GM19468 (cell line): Measurements from ENCODE around the gene PDXP.

Experiments used
- ATAC-seq: cut with Tn5 transposase; IDR thresholded peaks from one replicate; pipeline ENCODE4 v1.9.1; 2021; ENCODE audit warnings: mild to moderate bottlenecking, moderate library complexity, moderate number of reproducible peaks; ENCODE audit not compliant: unreplicated experiment; ENCODE audit errors: extremely low read depth

The PDXP gene

GRCh38 chr22:37672206-37672919 lies 13.8 kb downstream of the PDXP start:
- ATAC-seq = no peak

DNA sequence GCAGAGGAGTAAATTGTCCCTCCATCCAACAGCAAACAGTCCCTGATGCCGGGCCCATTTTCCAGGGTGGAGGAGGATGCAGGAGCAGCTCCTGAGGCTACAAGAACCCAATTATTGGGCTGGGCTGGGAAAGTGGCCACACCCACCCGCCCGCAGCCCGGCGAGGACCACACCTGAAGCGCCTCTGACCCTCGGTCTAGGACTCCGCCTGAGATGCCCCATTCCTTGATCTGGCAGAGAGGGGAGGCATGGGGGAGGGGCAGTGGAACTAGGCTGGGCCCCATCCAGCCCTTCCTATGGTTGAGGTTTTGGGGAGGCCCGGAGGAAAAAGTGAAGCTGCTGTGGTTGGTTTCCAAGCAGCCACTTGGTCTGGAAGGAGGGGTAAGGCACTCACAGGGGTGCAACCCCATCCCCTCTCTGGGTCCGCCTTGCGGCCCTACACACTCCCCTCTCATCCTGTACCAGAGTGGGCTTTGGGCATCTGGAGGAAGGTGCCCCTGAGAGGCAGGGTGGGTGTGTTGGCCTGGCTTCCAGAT lies 14.5 kb downstream of the PDXP start:
- no peak for ATAC-seq

- no peak for ATAC-seq
Observed at GRCh38 chr22:37674248-37674647, 15.7 kb downstream of the PDXP start.

DNA sequence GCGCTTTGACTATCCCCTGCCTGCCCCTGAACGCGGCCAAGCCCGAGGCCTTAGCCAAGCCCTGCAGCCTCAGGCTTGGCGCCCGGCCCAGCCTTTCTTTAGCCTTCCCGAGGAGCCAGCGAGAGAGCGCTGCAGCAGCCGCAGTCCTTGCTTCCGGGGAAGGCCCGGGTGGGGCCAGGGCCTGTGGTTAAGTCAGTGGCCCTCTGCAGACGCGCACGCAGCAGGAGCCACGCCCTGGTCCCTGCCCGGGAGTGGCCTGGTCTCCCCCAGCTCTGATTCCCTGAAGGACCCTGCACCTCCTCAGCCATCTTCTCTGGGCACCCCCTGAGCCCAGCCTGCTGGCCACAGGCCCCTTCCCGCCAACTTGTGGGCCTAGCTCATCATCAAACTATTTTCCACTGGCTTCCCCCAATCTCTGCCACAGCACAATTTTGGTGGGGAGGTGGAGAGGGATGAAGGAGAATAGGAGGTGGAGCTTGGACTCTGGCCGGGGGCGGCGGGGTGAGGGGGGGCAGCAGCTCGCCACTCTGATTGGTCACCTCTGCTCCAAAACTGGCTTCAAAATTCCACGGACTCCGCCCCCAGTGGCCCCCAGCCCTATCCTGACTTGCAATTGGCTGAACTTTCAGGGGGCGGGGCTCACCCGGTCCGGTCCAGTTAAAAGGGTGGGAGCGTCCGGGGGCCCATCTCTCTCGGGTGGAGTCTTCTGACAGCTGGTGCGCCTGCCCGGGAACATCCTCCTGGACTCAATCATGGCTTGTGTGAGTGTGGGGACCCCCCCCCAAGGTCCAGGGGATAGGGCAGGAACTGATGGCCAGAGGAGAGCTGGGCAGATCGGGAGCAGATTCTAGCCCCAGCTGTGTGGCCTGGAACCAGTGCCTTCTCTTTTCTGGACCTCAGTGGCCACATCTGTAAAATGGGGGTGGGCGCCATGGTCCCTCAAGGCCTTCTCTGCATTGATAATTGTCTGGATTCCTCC lies 16.7 kb downstream of the PDXP start, which contains the start of gene LGALS1:
Gene LGALS1, plus strand, starts transcription at position 686 of the 979 bp plus-strand sequence. Its CDS starts 67 bp downstream, at position 753.
- ATAC-seq = no peak

GRCh38 chr22:37675930-37676735 lies 17.6 kb downstream of the PDXP start:
- ATAC-seq = no peak

DNA sequence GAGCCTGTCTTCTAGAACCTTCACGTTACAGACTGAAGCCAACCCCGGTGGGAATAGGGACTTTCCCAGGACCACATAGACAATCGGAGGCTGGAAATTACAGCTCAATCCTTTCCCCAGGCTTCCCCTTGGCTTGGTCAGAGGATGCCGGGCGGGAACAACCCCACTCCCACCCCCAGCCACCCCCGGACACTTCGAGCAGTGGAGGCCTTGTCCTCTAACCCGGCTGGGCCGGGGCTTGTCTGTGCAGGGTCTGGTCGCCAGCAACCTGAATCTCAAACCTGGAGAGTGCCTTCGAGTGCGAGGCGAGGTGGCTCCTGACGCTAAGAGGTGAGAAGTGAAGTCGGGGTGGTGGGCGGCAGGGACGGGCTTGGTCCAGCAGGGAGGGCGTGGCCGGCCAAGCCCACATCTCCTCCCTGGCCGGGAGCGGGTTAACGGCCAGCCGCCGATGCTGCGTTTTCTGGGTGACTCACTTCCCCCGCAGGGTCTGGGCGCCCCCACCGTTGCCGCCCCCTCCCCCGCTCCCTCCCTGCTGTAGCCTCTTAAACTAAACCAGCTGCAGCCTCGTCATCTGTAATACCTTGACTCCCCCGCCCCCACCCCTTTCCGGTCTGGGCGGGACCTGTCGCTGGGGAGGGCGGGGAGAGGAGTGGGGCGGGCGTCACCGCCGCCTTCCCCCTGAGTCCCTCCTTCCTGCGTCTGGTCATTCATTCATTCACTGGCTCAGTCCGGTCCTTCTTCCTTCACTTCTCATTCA lies 18.4 kb downstream of the PDXP start:
- ATAC-seq = no peak

DNA sequence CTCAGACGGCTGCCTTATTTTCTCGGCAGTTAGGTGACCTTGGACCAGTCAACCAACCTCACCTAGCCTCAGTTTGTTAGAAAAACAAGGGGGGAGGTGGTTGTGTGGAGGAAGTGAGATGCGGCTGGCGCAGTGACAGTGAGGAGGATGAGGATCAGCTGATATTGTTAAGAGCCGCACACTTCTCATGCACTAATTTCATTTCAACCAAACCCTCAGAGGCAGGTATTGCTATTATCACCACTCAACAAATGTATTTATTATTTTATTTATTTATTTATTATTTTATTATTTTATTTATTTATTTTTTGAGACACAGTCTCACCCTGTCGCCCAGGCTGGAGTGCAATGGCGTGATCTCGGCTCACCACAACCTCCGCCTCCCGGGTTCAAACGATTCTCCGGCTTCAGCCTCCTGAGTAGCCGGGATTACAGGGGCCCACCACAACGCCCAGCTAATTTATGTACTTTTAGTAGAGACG lies 19.0 kb downstream of the PDXP start:
- ATAC-seq = no peak

DNA sequence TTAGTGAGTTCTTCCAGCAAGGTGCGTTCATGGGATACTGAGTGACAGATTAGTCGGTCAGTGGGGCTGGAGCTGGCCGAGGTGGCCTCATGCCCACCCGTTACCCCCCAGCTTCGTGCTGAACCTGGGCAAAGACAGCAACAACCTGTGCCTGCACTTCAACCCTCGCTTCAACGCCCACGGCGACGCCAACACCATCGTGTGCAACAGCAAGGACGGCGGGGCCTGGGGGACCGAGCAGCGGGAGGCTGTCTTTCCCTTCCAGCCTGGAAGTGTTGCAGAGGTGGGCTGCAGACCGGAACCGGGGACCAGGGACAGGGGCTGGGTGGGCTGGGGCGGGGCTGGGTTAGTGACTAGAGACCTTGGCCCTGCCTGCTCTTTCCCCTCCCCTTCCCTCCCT lies 19.8 kb downstream of the PDXP start:
- ATAC-seq = no peak

GRCh38 chr22:37679670-37680069 lies 21.1 kb downstream of the PDXP start:
- ATAC-seq = no peak

DNA sequence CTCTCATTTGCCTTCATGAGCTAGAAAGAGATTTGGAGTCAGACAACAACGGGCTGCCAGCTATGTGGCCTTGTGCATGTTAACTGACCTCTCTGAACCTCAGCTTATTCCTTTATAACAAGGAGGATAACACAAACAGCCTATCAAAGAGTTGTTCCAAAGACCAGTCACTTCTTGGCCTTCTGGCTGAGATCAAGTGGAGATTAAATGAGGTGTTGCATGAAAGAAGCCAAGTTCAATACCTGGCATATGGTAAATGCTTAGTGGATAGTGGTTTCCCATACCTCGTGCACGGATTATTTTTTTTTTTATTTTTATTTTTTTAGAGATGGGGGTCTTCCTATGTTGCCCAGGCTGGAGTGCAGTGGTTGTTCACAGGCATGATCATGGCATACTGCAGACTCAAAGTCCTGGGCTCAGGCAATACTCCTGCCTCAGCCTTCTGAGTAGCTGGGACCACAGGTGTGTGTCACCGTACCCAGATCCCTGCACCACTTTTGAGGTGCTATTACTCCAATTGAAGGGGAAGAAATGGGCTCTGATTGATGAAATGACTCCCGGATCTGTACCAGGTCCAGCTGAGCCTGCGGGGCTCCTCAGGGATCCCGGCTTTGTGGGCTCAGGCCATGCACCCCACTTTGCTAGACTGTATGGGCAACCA lies 21.8 kb downstream of the PDXP start:
- no peak for ATAC-seq

GRCh38 chr22:37681001-37681424 lies 22.5 kb downstream of the PDXP start:
- ATAC-seq = no peak

- ATAC-seq = no peak
Observed at GRCh38 chr22:37681556-37682049, 23.1 kb downstream of the PDXP start.

DNA sequence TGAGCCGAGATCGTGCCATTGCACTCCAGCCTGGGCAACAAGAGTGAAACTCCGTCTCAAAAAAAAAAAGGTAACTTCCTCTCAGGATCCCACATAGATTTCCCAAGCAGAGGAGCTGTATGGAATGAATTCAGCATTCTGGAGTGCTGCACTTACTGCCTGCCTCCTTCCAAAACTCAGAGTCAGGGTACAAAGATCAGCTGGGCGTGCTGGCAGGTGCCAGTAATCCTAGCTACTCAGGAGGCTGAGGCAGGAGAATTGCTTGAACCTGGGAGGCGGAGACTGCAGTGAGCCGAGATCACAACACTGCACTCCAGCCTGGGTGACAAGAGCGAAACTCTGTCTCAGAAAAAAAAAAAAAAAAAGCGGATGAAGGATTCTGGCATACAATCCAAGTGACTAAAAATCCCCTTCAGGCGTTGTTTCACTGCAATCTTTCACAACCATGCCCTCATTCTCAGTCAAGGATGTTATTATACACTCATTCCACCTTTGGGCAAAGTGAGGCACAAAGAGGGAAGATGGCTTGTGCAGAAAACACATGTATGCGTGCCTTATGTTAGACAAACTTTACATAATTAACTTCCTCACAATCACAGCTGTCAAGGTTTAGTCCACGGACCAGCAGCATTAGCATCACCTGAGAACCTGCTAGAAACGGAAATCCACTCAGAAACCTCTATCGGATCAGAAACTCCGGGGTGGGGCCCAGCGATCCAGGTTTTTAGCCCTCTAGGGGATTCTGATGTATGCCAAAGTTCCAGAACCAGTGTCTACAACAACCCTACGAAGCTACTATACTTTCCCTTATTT lies 26.5 kb downstream of the PDXP start:
- ATAC-seq = no peak

DNA sequence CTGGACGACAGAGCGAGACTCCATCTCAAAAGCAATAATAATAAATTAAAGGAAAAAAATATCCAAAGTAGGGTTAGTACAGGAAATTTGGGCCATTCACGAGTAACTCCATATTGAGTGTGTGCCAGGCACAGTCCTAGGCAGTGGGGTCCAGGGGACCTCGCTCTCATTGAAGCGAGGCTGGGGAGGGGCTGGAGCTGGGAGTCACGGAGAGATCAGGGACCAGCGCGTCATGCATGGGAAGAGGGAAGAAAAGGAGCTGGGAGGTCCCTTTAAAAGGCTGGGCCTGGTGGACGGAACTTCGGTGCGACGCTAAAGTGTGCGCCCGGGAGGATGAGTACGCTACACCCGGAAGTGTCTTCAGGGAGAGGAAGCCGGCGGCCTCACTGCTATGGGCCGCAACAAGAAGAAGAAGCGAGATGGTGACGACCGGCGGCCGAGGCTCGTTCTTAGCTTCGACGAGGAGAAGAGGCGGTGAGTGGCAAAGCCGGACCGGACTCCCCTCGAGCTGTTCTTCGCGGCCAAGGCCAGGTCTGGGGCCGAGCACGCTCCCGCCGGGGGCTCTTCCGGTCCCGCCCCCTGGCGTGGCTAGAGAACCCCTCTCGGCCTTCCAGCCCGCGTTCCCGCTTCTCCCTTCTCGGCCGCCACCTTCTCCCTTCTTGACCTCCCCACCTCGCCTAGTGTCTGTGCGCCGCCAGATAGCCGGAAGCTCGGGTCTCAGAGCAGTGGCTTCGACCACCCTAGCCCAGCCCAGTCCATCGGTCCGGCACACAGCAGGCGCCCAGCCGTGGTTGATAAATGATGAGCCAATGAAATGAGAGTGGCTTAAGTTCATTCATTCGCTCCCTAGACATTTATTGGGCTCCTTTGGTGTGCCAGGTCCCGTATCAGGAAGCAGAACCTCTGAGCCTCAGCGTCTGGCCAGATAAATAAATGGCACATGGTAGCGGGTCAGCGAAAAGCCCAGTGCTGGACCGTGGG lies 27.8 kb downstream of the PDXP start, which contains the start of gene NOL12:
Gene NOL12, plus strand, starts transcription at position 342 of the 981 bp plus-strand sequence. Its CDS starts 50 bp downstream, at position 392.
- ATAC-seq = no peak

DNA sequence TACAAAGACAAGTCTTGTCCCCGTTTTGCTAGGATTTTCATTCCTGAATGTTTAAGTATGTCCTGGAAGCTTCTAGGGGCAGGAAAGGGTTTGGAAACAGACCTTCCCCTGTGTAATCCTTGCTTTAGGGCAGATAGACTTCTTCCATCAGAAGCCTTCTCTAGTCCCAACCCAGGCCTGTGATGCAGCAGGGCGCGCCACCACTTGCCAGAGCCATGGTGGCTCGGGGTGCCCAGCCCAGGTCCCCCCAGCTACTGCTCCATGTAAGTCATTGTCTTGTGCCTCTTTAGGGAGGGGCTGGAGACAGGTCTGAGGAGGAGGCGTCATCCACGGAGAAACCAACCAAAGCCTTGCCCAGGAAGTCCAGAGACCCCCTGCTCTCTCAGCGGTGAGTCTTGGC lies 31.9 kb downstream of the PDXP start:
- no peak for ATAC-seq

DNA sequence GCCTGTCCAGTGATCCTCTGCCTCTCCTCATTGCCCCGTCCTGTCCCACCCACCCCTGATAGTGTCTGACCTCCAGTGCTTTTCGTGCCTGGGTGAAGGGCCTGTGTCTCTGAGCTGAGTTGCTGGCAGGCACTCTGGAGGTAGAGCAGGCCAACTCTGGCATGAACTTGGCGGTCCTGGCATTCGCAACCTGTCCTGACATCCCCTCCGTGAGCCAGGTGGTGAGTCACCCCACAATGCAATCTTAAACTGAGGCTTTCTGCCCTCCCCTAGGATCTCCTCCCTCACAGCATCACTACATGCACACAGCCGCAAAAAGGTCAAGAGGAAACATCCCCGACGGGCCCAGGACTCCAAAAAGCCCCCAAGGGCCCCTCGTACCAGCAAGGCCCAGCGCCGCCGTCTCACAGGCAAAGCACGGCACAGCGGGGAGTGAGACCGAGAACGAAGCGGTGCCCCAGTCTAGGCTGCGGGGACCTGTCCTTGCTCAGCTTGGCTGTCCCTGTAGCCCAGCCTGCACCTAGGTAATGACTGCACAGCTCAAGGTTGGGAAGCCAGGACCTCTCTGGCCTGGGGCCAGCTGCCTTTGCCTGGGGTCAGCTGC lies 32.5 kb downstream of the PDXP start:
- no peak for ATAC-seq
